Measurements from ENCODE around the gene MGAT5B. TPM values are rescaled to one million over a fixed set of nuclear protein-coding genes. Genes with fewer than 3 reads are reported as not detected.
"Not testable (repeated sequence)": the region's sequence is repeated elsewhere in the genome, so short reads cannot be mapped to it uniquely, and the experiment has no call there.

Gene MGAT5B
- total RNA-seq, 4 donors from 2014 or later, result 0.12 to 0.63 TPM; not detected in 2

- ATAC-seq (ENCODE audit: low FRiP score) (no peak), DNase-seq (ENCODE audit: low spot score) (no peak)
- no peak for TF ChIP-seq CTCF (IDR thresholded peaks at IDR 0.05)
Observed at GRCh38 chr17:76967762-76968161, 99.6 kb downstream of the MGAT5B start.

DNA sequence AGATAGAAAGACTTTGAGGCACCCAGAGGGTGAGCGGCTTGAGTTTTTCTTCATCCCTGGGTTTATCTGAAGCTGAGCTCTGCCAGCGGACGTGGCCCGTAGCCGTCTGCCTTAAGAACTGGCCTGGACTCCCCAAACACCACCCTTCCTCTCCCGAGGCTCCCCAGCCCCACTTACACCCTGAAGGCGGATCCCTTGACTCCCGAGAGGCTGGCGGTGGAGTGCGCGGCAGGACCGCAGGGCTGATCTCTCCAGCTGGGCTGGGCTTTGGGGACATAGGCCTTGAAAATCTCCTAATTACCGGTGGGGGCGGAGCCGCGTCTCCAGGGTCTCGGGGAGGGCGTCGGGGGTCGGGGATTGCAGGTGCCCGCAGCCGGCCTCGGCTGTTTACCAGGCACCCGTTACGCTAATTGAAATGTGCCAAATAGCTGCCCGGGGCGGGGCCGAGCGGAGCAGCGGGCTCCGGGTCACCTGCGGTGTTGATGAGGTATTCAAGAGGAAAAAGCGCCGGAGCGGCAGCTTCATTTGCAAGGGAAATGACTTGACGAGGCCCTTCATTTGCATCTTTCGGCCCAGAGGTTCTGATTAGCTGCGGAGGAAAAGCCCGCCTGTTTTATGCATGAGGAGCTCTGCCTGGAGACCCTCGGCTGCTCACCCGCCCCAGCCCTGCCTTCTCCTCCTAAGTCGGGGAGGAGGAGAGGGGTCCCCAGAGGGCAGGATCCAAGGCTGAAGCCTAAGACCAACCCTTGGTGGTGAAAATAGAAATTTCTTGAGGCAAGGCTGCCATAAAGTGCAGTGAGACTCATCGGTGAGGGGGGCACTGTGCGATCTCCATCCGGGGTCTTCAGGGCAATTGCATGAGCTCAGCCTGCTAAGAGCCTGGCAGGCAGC is 100.7 kb downstream of the MGAT5B start:
- ATAC-seq (ENCODE audit: low FRiP score) (no peak), DNase-seq (ENCODE audit: low spot score) (no peak)
- no peak for TF ChIP-seq CTCF (IDR thresholded peaks at IDR 0.05)

DNA sequence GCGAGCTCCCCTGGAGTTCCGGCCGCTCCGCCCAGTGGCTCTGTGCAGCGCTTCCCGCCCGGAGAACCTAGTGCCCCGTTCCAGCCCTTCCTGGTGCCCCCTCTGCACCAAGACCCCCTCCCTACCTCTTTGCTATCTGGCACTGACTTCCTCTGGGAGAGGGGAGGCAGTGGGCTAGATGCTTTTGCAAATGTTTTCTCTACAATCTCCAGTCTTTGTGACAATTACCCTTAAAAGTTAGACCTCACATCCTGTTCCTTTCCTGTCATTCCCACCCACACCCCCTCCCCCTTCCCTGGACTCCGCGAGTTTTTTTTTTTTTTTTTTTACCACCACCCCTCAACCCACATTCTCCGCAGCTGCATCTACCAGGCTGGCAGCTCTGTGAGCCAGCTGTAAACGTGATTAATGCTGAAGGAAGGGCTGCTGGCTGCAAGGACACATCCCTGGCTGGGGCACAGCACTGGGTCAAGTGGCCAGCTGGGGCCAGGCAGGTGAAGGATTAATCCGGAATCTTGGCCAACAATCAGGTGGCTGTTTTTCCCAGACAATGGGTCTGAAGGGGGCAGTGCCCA is 101.5 kb downstream of the MGAT5B start:
- no peak for ATAC-seq (ENCODE audit: low FRiP score)

DNA sequence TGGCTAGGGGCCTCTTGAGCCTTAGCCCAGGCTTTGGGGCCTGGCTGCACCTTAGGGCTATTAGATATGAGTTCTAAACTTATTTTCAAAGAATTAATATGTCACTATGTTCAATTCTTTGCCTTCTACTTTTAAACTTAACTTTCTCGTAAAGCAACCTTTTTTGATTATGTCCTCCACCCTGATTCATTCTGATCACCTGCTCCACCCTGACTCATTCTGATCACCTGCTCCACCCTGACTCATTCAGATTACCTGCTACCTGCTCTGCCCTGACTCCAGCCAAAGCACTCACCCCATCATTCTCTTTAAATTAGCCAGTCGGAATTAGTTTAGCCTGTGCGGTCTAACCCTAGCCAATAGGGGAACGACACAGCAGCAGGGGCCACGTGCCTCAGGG is 102.0 kb downstream of the MGAT5B start:
- not testable (repeated sequence) for ATAC-seq (ENCODE audit: low FRiP score); DNase-seq (ENCODE audit: low spot score)

More for the DNA sequence above, 101.5 kb downstream of the MGAT5B start:
- no peak for DNase-seq (ENCODE audit: low spot score)
- TF ChIP-seq CTCF (IDR thresholded peaks at IDR 0.05), result no peak

DNA sequence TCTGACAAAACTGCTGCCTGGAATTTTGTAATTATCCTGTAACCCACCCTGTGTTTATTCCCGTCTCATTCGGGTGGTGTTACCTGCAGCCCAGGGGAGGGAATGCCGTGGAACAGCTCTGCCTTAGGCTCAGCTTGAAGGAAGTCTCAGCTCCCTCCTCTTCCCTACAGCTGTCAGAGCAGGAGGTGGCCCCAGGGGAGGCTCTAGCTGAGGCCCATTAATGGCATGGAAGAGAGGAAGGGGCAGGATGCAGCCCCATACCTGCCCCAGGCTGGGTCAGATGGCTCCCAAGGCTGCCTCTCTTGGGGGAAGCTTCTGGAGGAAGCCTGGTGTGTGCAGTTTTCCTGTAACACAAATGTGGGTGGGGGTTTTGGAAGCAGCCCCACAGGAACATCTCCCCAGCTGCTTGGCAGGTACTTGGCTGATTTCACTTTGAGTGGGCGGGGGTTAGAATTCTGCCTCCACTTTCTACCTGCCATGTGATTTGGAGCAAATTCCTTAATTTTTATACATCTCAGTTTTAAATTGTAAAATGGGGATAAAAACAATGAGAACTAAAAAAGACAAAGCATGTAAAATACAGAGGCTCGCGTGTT is 103.9 kb downstream of the MGAT5B start:
- TF ChIP-seq CTCF (IDR thresholded peaks at IDR 0.05), result no peak
- ATAC-seq (ENCODE audit: low FRiP score), result no peak
- DNase-seq (ENCODE audit: low spot score), result no peak

DNA sequence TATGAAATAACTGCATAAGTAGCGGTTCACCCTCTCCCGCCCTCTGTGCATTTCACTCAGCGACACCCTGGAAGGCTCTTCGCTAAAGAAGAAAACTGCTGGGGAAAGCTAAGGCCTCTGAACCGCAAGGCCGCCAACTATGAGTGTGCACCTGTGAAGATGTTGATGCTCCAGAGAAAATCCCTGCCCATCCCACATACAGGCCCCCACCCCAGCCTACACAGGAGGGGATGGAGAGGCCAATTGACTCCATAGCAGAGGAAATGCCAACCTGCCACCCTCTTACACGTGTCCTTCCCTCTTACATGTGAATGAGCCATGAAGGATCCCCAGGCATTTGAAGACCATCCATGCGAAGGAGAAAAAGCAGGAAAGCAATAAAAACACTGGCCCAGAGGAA is 104.8 kb downstream of the MGAT5B start:
- no peak for ATAC-seq (ENCODE audit: low FRiP score)
- DNase-seq (ENCODE audit: low spot score), result no peak
- no peak for TF ChIP-seq CTCF (IDR thresholded peaks at IDR 0.05)

- DNase-seq (ENCODE audit: low spot score) (no peak), ATAC-seq (ENCODE audit: low FRiP score) (no peak)
- TF ChIP-seq CTCF (IDR thresholded peaks at IDR 0.05), result no peak
Observed at GRCh38 chr17:76974721-76975120, 106.5 kb downstream of the MGAT5B start.

GRCh38 chr17:76978050-76978449 is 109.8 kb downstream of the MGAT5B start:
- not testable (repeated sequence) for ATAC-seq (ENCODE audit: low FRiP score); DNase-seq (ENCODE audit: low spot score)

Measured in omental fat pad (tissue), 4 donors.